Keratinocyte (primary cell): ENCODE data around the gene PSD4. TPM values are rescaled to one million over a fixed set of nuclear protein-coding genes. Genes with fewer than 3 reads are reported as not detected.

ENCODE experiments used
- DNase-seq: peaks from one replicate; pipeline ENCODE4 v3.0.0-alpha.2; 2011; ENCODE audit warnings: low read depth, missing footprints, low spot score
- FAIRE-seq: peaks from 2 replicates; lab custom pipeline; 2011; peaks lifted over from hg19 to GRCh38; lab: Jason Lieb, UNC
- H2AFZ ChIP-seq: 2 replicates; pipeline ENCODE4 v1.6.0; 2012; ENCODE audit warnings: low read length, control low read depth, inconsistent platforms; ENCODE audit not compliant: control insufficient read depth
- H3K27ac ChIP-seq: 2 replicates; pipeline ENCODE4 v1.5.1; 2011; ENCODE audit warnings: low read length; ENCODE audit not compliant: control insufficient read depth, insufficient read depth
- H3K27me3 ChIP-seq: 3 replicates; pipeline ENCODE4 v1.6.0; 2011; ENCODE audit warnings: low read length; ENCODE audit not compliant: control insufficient read depth, insufficient read depth; ENCODE audit errors: extremely low read depth
- H3K36me3 ChIP-seq, 2 experiments: 2 replicates in 1 of 2; 3 replicates in 1 of 2; pipeline ENCODE4 v1.5.1; 2011; ENCODE audit warnings: low read length in 2 of 2, mild to moderate bottlenecking in 1 of 2; ENCODE audit not compliant: control insufficient read depth in 2 of 2, insufficient read depth in 2 of 2; ENCODE audit errors: extremely low read depth in 1 of 2
- H3K4me1 ChIP-seq: 3 replicates; pipeline ENCODE4 v1.5.1; 2011; ENCODE audit warnings: low read length; ENCODE audit not compliant: control insufficient read depth, insufficient read depth; ENCODE audit errors: extremely low read depth
- H3K4me2 ChIP-seq: 3 replicates; pipeline ENCODE4 v1.6.0; 2011; ENCODE audit warnings: low read depth, low read length; ENCODE audit not compliant: control insufficient read depth, insufficient read depth; ENCODE audit errors: extremely low read depth
- H3K4me3 ChIP-seq, 3 experiments: fragments of 200-600 bp in 1 of 3; sonication (generic) in 1 of 3; 2 replicates in 2 of 3; 3 replicates in 1 of 3; pipeline ENCODE4 v1.5.1; 2011 to 2016; ENCODE audit warnings: low read length in 3 of 3, mild to moderate bottlenecking in 3 of 3, control low read depth in 2 of 3, inconsistent platforms in 1 of 3, low read depth in 1 of 3, mixed read lengths in 1 of 3, mixed run types in 1 of 3, moderate library complexity in 1 of 3; ENCODE audit not compliant: control insufficient read depth in 2 of 3, insufficient read depth in 2 of 3; ENCODE audit errors: extremely low read depth in 1 of 3
- H3K79me2 ChIP-seq: 2 replicates; pipeline ENCODE4 v1.6.0; 2012; ENCODE audit warnings: low read length; ENCODE audit not compliant: control insufficient read depth, insufficient read depth
- H3K9ac ChIP-seq: 3 replicates; pipeline ENCODE4 v1.6.0; 2011; ENCODE audit warnings: low read length; ENCODE audit not compliant: control insufficient read depth, insufficient read depth; ENCODE audit errors: extremely low read depth
- H3K9me1 ChIP-seq: 3 replicates; pipeline ENCODE4 v1.6.0; 2011; ENCODE audit warnings: low read length; ENCODE audit not compliant: control insufficient read depth, insufficient read depth; ENCODE audit errors: extremely low read depth
- H3K9me3 ChIP-seq: 2 replicates; pipeline ENCODE4 v1.5.1; 2012; ENCODE audit warnings: low read depth, low read length; ENCODE audit not compliant: control insufficient read depth
- H4K20me1 ChIP-seq: 3 replicates; pipeline ENCODE4 v1.6.0; 2011; ENCODE audit warnings: low read length; ENCODE audit not compliant: control insufficient read depth, insufficient read depth; ENCODE audit errors: extremely low read depth
- CTCF ChIP-seq, 3 experiments: IDR thresholded peaks in 1 of 3; conservative IDR thresholded peaks in 1 of 3; optimal IDR thresholded peaks in 1 of 3; 2 replicates in 2 of 3; 3 replicates in 1 of 3; pipeline versions ENCODE3 to v1.5.1; 2011; ENCODE audit warnings: low read length in 3 of 3, mild to moderate bottlenecking in 3 of 3, moderate library complexity in 2 of 3, control low read depth in 1 of 3, inconsistent platforms in 1 of 3; ENCODE audit not compliant: insufficient read depth in 2 of 3; ENCODE audit errors: extremely low read depth in 1 of 3
- EZH2 ChIP-seq: IDR thresholded peaks from one replicate; pipeline ENCODE4 v1.6.1; 2012; ENCODE audit warnings: inconsistent platforms, mild to moderate bottlenecking, low read length, moderate library complexity
- dilution Hi-C: fragments of 300-500 bp; cut with MboI; formaldehyde crosslinking; loops from one replicate; pipeline ENCODE4 v1.7.0; 2020; ENCODE audit warnings: low sequenced_read_pairs; ENCODE audit not compliant: extremely low pct_ligation_motif_present
- polyA plus RNA-seq, 5 experiments: library from polyadenylated mRNA; depleted of rRNA in 3 of 5; stranded (reverse) in 3 of 5; stranded (forward) in 1 of 5; unstranded in 1 of 5; fragments of >200 nt; gene quantifications; 1 replicate in 1 of 5; 2 replicates in 3 of 5; 3 replicates in 1 of 5; pipeline versions ENCODE4 v1.2.1 to v1.2.3, GENCODE V29; 2011 to 2012; ENCODE audit warnings: missing spikeins in 2 of 5, low read depth in 1 of 5, low replicate concordance in 1 of 5

PSD4 gene
- polyA plus RNA-seq, 1 donor (not counting 4 experiments of a cell fraction or from before 2014, with no cell fraction given), result 11.1 TPM

DNA sequence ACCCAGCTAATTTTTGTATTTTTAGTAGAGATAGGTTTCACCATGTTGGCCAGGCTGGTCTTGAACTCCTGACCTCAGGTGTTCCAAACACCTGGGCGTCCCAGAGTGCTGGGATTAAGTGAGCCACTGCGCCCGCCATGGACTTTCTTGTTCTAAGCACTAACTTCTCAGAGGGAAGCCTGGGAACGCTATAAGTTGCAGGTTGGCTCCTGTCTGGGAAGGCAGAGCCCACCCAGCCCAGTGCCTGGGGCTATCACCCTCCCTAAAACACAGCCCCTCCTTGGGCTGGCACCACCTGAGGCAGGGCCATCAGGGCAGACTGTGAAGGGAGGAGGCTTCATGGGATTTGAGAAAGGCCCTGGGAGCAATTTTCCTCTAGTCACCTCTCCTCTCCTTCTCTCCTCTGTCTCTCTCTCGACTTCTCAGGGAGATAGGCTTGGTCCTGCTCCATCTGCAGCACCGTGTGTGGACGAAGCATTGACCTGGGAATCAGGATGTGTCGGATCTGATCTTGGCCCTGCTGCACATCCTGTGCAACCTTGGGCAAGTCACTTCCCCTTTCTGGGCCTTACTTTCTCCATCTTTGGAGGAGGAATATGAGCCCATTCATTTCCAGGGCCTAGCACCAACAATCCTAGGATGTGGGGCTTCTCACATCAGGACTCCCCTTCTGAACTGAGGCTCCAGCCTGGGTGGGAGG is 10.9 kb downstream of the PSD4 start:
- H3K4me1 ChIP-seq, result peaks cover 4% of the 10 kb centered on the region
- no peaks in the 10 kb centered on the region for H4K20me1 ChIP-seq
- H3K9ac ChIP-seq, result no peak overlapping the region
- H3K9me1 ChIP-seq, result no peaks in the 10 kb centered on the region
- TF ChIP-seq EZH2 (no peak), CTCF (optimal IDR thresholded peaks at IDR 0.05 in 1 of 3, IDR thresholded peaks at IDR 0.05 in 1 of 3, conservative IDR thresholded peaks at IDR 0.05 in 1 of 3; ENCODE audit: extremely low read depth in 1 of 3, insufficient read depth in 2 of 3, low read length in 3 of 3) (no peak)
- no peak for FAIRE-seq
- H3K4me3 ChIP-seq, result no peak overlapping the region
- no peak for DNase-seq
- H3K27me3 ChIP-seq, result no peaks in the 10 kb centered on the region
- no peak overlapping the region for H2AFZ ChIP-seq
- no peak overlapping the region for H3K27ac ChIP-seq
- no peaks in the 10 kb centered on the region for H3K9me3 ChIP-seq
- H3K36me3 ChIP-seq, result peaks cover 2 to 8% of the 10 kb centered on the region in 2 experiments
- dilution Hi-C loops, result no loop called here
- H3K79me2 ChIP-seq, result no peaks in the 10 kb centered on the region
- no peak overlapping the region for H3K4me2 ChIP-seq

DNA sequence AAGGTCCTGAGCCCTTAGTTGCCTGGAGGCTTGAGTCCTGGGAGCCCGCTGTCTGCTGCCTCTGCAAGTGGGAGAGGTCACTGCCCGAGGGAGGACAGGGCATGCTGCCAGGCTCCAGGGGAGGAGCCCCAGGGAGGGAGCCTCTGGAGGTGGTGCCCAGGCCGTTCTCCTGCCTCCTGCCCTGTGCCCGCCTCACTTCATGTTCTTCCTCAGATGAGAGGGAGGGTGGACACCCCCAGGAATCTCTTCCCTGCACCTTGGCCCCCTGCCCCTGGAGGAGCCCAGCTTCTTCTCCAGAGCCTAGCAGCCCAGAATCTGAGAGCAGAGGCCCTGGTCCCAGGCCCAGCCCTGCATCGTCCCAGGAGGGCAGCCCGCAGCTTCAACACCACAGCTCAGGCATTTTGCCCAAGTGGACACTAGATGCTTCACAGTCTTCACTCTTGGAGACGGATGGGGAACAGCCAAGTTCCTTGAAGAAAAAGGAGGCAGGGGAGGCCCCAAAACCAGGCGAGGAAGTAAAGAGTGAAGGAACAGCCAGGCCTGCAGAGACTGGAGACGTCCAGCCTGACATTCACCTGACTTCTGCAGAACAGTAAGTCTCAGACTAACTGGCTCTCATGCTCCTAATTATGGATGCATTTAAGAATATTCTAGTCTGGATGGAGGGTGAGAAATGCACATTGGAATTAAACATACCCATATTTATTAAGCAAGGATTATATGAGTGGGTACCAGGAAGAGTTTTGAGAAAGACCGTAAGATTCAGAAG is 12.1 kb downstream of the PSD4 start:
- H3K4me1 ChIP-seq, result peaks cover 4% of the 10 kb centered on the region
- TF ChIP-seq EZH2 (no peak), CTCF (optimal IDR thresholded peaks at IDR 0.05 in 1 of 3, IDR thresholded peaks at IDR 0.05 in 1 of 3, conservative IDR thresholded peaks at IDR 0.05 in 1 of 3; ENCODE audit: extremely low read depth in 1 of 3, insufficient read depth in 2 of 3, low read length in 3 of 3) (no peak)
- H3K9me1 ChIP-seq, result no peaks in the 10 kb centered on the region
- H3K36me3 ChIP-seq, result peaks cover 2 to 8% of the 10 kb centered on the region in 2 experiments
- H3K27ac ChIP-seq, result no peak overlapping the region
- no peak overlapping the region for H3K4me2 ChIP-seq
- no peaks in the 10 kb centered on the region for H3K27me3 ChIP-seq
- H2AFZ ChIP-seq, result no peak overlapping the region
- H3K4me3 ChIP-seq, result no peak overlapping the region
- no peaks in the 10 kb centered on the region for H3K9me3 ChIP-seq
- no peaks in the 10 kb centered on the region for H3K79me2 ChIP-seq
- DNase-seq (no peak), FAIRE-seq (no peak)
- no peak overlapping the region for H3K9ac ChIP-seq
- H4K20me1 ChIP-seq, result no peaks in the 10 kb centered on the region
- dilution Hi-C loops, result no loop called here
